Psoas muscle (tissue), 8 donors: Measurements from ENCODE around the gene IFFO2. TPM values are rescaled to one million over a fixed set of nuclear protein-coding genes. Genes with fewer than 3 reads are reported as not detected.
A peak's percentile ranks its signal among the peaks of the same experiment; 100 is the strongest.

Experiments used
- ATAC-seq, 4 donors: fragments of 200-7000 bp; cut with Tn5 transposase; one replicate each; pipeline ENCODE4 v1.9.1; 2020; ENCODE audit warnings: moderate library complexity in 3 of 4, mild to moderate bottlenecking in 2 of 4
- DNase-seq, 2 donors: peaks; one replicate each; pipeline ENCODE4 v3.0.0-alpha.2; 2020
- H3K27ac ChIP-seq: fragments of 200-600 bp; one replicate; pipeline ENCODE4 v1.8.0; 2022
- H3K27me3 ChIP-seq, 3 donors: fragments of 200-600 bp in 1 of 3; one replicate each; pipeline versions ENCODE4 v1.6.1 to v1.8.0; 2013 to 2022; ENCODE audit warnings: low read length in 2 of 3, mild to moderate bottlenecking in 2 of 3, moderate library complexity in 1 of 3; ENCODE audit not compliant: insufficient read depth in 3 of 3
- H3K36me3 ChIP-seq, 2 donors: fragments of 200-600 bp in 1 of 2; one replicate each; pipeline versions ENCODE4 v1.6.1 to v1.8.0; 2013 to 2022; ENCODE audit warnings: low read depth in 1 of 2, mild to moderate bottlenecking in 1 of 2, moderate library complexity in 1 of 2; ENCODE audit not compliant: insufficient read depth in 1 of 2
- H3K4me1 ChIP-seq: fragments of 200-600 bp; one replicate; pipeline ENCODE4 v1.8.0; 2022
- H3K4me3 ChIP-seq: fragments of 200-600 bp; one replicate; pipeline ENCODE4 v1.8.0; 2022; ENCODE audit warnings: mild to moderate bottlenecking
- H3K9me3 ChIP-seq: fragments of 200-600 bp; one replicate; pipeline ENCODE4 v1.8.0; 2022
- WGBS, 3 donors: extraction: QIAGEN DNeasy Blood & Tissue Kit; methylation state at CpG; one replicate each; pipeline versions ENCODE4 v1.1.6 to v1.1.7; 2013; 5-methylcytosine and 5-hydroxymethylcytosine counted together
- intact Hi-C, 2 donors: fragments of 100-400 bp; cut with DNase I; formaldehyde crosslinking; loops; one replicate each; pipeline versions ENCODE4 v1.11.0 to v1.14.2; 2022
- polyA plus RNA-seq, 3 donors: library from polyadenylated mRNA; stranded (reverse); fragments of 200-250 nt; gene quantifications; one replicate each; pipeline ENCODE4 v1.2.3, GENCODE V29; 2013
- total RNA-seq, 4 donors: library from RNA; stranded (reverse); fragmentation: NEBNext Ultra II Directional in 2 of 4; extraction: Animal tissue kit (Norgen Biotek cat#: 25700) in 2 of 4; gene quantifications; one replicate each; pipeline versions ENCODE4 v1.2.1 to v1.2.4, GENCODE V29; 2021 to 2023
- TF ChIP-seq, protein P1 (sequence below): fragments of 200-600 bp; IDR thresholded peaks from one replicate; pipeline ENCODE4 v1.8.0; 2022; ENCODE audit warnings: antibody characterized with exemption
- donor health status: healthy with polysubstance abuse.
- donor health status: DM: no; HTN: no; CAD: no; lungs with moderate emphysema.
- donor health status: Bipolar disorder and iron deficiency.
- donor health status: healthy.
- donor health status: DM: yes; HTN: yes; CAD: no.
- donor health status: DM: no; HTN: no; CAD: no.
- donor health status: DM: no; HTN: no; CAD: no.
- donor health status: DM: yes; HTN: yes; CAD: no.

IFFO2 gene
- total and polyA plus RNA-seq, 7 donors: 0.94 to 14.0 (median 3.7) TPM

DNA sequence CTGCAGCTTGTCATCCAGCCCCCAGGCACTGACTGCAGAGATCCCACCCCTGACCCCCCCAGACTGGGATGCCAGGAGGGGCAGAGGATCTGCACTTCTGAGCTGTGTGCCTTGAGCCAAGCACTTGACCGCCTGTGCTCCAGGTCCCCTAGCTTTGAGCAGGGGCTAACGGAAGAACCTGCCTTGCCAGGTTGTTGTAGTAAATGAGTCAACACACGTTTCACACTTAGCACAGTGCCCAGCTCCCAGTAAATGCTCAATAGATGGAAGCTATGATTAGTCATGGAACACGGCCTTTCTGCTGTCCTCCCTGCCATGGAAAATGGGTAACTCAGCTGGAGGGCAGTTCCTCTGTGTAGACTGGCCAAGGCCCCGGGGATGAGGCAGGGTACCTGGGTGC is 24.1 kb downstream of the IFFO2 start:
- WGBS, 3 donors: 54 to 71% (median 65%) methylated on average over 5 of the region's 5 CpGs

DNA sequence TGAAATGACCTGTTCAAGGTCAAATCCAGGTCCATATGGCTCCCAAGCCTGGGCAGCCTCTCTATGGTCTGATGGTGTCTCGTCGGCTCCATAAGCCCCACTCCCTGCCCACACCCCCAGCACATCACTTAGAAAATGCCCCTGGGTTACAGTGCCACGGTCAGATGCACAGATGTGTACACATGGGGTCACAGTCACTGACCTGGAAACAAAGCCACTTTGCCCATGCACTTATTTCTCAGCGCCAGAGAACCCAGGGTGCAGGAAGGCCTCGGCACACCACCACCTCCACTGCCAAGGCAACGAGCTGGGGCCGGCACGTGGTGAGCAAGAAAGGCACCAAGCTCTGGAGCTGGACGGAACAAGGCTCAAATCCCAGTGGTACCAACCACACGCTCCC is 24.7 kb downstream of the IFFO2 start:
- TF ChIP-seq, protein P1, sequence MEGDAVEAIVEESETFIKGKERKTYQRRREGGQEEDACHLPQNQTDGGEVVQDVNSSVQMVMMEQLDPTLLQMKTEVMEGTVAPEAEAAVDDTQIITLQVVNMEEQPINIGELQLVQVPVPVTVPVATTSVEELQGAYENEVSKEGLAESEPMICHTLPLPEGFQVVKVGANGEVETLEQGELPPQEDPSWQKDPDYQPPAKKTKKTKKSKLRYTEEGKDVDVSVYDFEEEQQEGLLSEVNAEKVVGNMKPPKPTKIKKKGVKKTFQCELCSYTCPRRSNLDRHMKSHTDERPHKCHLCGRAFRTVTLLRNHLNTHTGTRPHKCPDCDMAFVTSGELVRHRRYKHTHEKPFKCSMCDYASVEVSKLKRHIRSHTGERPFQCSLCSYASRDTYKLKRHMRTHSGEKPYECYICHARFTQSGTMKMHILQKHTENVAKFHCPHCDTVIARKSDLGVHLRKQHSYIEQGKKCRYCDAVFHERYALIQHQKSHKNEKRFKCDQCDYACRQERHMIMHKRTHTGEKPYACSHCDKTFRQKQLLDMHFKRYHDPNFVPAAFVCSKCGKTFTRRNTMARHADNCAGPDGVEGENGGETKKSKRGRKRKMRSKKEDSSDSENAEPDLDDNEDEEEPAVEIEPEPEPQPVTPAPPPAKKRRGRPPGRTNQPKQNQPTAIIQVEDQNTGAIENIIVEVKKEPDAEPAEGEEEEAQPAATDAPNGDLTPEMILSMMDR: no peak

More for the DNA sequence above, 24.1 kb downstream of the IFFO2 start:
- Histone ChIP-seq H3K9me3 (no peaks in the 10 kb centered on the region), H3K27ac (no peak overlapping the region), H3K4me3 (no peak overlapping the region), H3K36me3 (no peaks in the 10 kb centered on the region), H3K4me1 (peaks cover 1% of the 10 kb centered on the region), H3K27me3 (no peaks in the 10 kb centered on the region)
- peak in 3 of 4 donors; percentile 13 to 44 (median 30) for ATAC-seq
- DNase-seq: no peak
- TF ChIP-seq, protein P1: no peak
- intact Hi-C loops: no loop called here

DNA sequence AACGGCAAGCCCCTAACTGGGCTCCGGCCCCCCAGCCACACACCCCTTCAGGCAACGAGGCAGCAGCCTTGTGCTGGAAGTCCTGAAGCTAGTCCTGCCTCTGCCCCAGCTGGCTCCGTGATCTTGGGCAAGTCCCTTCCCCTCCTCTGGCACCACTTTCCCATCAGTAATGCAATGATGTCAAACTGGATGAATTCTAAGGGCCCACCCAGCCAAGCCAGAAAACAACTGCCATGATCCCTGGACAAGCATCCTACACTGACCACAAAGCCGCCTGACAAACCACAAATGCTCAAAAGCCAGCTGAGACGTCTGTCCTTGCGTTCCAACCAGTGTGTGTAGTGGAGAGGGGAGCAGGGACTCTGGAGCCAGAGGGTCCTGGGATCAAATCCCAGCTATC is 26.8 kb downstream of the IFFO2 start:
- peaks cover 8% of the 10 kb centered on the region for H3K4me1 ChIP-seq
- no peaks in the 10 kb centered on the region for H3K27me3 ChIP-seq
- WGBS, 3 donors: 73 to 79% (median 78%) methylated on average over 7 of the region's 7 CpGs
- H3K27ac ChIP-seq: no peak overlapping the region
- intact Hi-C loops: no loop called here
- no peaks in the 10 kb centered on the region for H3K36me3 ChIP-seq
- peak in 1 of 4 donors; percentile 36 for ATAC-seq
- DNase-seq: no peak
- H3K9me3 ChIP-seq: no peaks in the 10 kb centered on the region
- H3K4me3 ChIP-seq: no peak overlapping the region
- TF ChIP-seq, protein P1: no peak

More for the DNA sequence above, 24.7 kb downstream of the IFFO2 start:
- no peak overlapping the region for H3K4me3 ChIP-seq
- H3K4me1 ChIP-seq: peaks cover 8% of the 10 kb centered on the region
- DNase-seq (no peak), ATAC-seq (no peak)
- intact Hi-C loops: no loop called here
- no peaks in the 10 kb centered on the region for H3K27me3 ChIP-seq
- no peaks in the 10 kb centered on the region for H3K36me3 ChIP-seq
- no peak overlapping the region for H3K27ac ChIP-seq
- no peaks in the 10 kb centered on the region for H3K9me3 ChIP-seq
- 70 to 80% (median 78%) methylated on average over 10 of the region's 10 CpGs for WGBS, 3 donors

DNA sequence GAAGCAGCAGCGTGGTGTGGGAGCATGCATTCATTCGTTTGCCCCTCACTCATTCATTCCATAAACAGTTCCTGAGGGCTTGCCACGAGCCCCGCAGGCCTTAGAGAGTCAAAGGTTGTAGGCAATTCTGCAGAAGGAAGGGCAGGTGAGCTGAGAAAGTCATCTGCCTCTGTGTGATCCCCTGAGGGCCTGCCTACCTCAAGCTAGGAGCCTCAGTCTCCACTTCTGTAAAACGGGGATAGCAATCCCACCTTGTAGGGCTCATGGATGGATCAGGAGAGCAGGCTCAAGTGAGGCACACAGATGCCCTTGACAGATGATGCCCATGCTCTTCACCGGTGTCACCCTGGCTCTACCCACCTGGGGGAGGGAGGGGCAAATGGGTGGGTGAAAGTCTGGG is 27.5 kb downstream of the IFFO2 start:
- peaks cover 12% of the 10 kb centered on the region for H3K4me1 ChIP-seq
- WGBS, 3 donors: 91 to 95% (median 93%) methylated on average over 6 of the region's 6 CpGs

More for the DNA sequence above, 27.5 kb downstream of the IFFO2 start:
- no peak for ATAC-seq
- Histone ChIP-seq H3K27me3 (no peaks in the 10 kb centered on the region), H3K4me3 (no peak overlapping the region), H3K36me3 (no peaks in the 10 kb centered on the region), H3K27ac (no peak overlapping the region), H3K9me3 (no peaks in the 10 kb centered on the region)
- intact Hi-C loops: no loop called here
- DNase-seq: no peak
- TF ChIP-seq, protein P1: no peak
